Cardiac muscle cell (in vitro differentiated cells and primary cell): ENCODE data around the gene ITGA8. TPM values are rescaled to one million over a fixed set of nuclear protein-coding genes. Genes with fewer than 3 reads are reported as not detected.

Experiments used
- DNase-seq, 2 donors: peaks; one replicate each; pipeline versions ENCODE4 v3.0.0 to v3.0.0-alpha.2; 2010 to 2017; ENCODE audit warnings: low read depth in 1 of 2, low spot score in 1 of 2
- H3K27ac ChIP-seq: fragments of 200-600 bp; sonication (generic); 2 replicates; pipeline ENCODE4 v1.5.1; 2016
- H3K27me3 ChIP-seq: fragments of 200-600 bp; sonication (generic); 2 replicates; pipeline ENCODE4 v1.6.0; 2016; ENCODE audit warnings: control low read depth
- H3K36me3 ChIP-seq: fragments of 200-600 bp; sonication (generic); 2 replicates; pipeline ENCODE4 v1.5.1; 2016; ENCODE audit warnings: control low read depth
- H3K4me1 ChIP-seq: fragments of 200-600 bp; sonication (generic); 2 replicates; pipeline ENCODE4 v1.8.1; 2017; ENCODE audit warnings: low read depth, mild to moderate bottlenecking, mixed run types
- H3K4me3 ChIP-seq: fragments of 200-600 bp; sonication (generic); 2 replicates; pipeline ENCODE4 v1.5.1; 2016; ENCODE audit warnings: mild to moderate bottlenecking
- H3K9me3 ChIP-seq: fragments of 200-600 bp; sonication (generic); 2 replicates; pipeline ENCODE4 v1.5.1; 2017; ENCODE audit warnings: low read depth, mild to moderate bottlenecking, control low read depth
- polyA plus RNA-seq: library from polyadenylated mRNA; unstranded; fragments of >200 nt; fragmentation: Nextera tagmentation; extraction: Ambion mirVana; gene quantifications from 2 replicates; pipeline ENCODE4 v1.2.1, GENCODE V29; 2016
- total RNA-seq: library from RNA; depleted of rRNA; stranded (reverse); fragments of >200 nt; gene quantifications from 2 replicates; pipeline ENCODE4 v1.2.3, GENCODE V29; 2016
- TF ChIP-seq, protein P1 (sequence below): IDR thresholded peaks from 2 replicates; pipeline ENCODE4 v1.5.1; 2012; ENCODE audit warnings: low read depth, mild to moderate bottlenecking, low read length

Gene ITGA8
- total and polyA plus RNA-seq, 2 experiments from 2014 or later: 0.88 to 1.6 TPM

DNA sequence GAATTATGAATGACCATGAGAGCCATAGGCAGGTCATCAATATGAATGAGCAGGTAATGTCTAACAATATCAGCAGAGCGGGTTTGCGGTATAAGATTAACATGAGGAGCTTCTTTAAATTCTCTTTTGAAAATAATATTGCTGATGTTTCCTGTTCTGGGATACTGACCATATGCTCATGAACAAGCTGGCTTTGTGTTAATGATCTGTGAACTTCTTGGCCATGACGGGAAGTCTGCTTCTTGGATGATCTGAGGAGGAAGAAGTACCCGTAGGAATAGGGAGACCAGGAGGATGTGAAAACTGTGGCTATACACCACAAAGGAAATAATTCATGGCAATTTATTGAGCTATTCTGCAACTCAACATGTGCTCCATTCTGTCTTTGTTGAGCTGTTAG is 38.6 kb downstream of the ITGA8 start:
- H3K36me3 ChIP-seq: no peaks in the 10 kb centered on the region
- H3K27ac ChIP-seq: no peak overlapping the region
- no peaks in the 10 kb centered on the region for H3K9me3 ChIP-seq
- H3K4me3 ChIP-seq: no peak overlapping the region
- H3K27me3 ChIP-seq: no peaks in the 10 kb centered on the region
- DNase-seq: no peak
- TF ChIP-seq, protein P1, sequence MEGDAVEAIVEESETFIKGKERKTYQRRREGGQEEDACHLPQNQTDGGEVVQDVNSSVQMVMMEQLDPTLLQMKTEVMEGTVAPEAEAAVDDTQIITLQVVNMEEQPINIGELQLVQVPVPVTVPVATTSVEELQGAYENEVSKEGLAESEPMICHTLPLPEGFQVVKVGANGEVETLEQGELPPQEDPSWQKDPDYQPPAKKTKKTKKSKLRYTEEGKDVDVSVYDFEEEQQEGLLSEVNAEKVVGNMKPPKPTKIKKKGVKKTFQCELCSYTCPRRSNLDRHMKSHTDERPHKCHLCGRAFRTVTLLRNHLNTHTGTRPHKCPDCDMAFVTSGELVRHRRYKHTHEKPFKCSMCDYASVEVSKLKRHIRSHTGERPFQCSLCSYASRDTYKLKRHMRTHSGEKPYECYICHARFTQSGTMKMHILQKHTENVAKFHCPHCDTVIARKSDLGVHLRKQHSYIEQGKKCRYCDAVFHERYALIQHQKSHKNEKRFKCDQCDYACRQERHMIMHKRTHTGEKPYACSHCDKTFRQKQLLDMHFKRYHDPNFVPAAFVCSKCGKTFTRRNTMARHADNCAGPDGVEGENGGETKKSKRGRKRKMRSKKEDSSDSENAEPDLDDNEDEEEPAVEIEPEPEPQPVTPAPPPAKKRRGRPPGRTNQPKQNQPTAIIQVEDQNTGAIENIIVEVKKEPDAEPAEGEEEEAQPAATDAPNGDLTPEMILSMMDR: no peak
- no peaks in the 10 kb centered on the region for H3K4me1 ChIP-seq

- no peaks in the 10 kb centered on the region for H3K27me3 ChIP-seq
- TF ChIP-seq, protein P1: no peak
- no peaks in the 10 kb centered on the region for H3K9me3 ChIP-seq
- H3K27ac ChIP-seq: no peak overlapping the region
- H3K4me3 ChIP-seq: no peak overlapping the region
- no peak for DNase-seq
- no peaks in the 10 kb centered on the region for H3K36me3 ChIP-seq
- H3K4me1 ChIP-seq: no peaks in the 10 kb centered on the region
Measured at GRCh38 chr10:15678851-15679250, 40.9 kb downstream of the ITGA8 start.

DNA sequence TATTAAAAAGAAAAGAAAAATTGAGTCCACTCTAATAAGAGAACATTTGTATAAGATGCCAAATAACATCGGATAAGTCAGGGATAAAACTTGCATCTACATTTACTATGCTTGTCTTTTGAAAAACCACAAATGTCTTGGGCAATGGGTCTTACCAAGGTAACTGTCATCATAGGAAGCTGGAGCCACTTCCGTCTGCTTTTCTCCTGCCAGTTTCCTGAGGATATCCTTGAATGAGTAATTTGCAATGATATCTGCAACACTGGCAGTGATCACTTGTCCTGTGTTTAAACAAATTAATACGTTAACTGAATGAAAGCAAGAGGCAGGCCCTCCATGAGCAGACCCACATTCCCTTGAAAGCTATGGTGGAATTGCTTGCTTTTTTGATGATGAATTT is 47.3 kb downstream of the ITGA8 start:
- no peaks in the 10 kb centered on the region for H3K27me3 ChIP-seq
- H3K36me3 ChIP-seq: no peaks in the 10 kb centered on the region
- H3K9me3 ChIP-seq: no peaks in the 10 kb centered on the region
- H3K27ac ChIP-seq: no peak overlapping the region
- no peak overlapping the region for H3K4me3 ChIP-seq
- TF ChIP-seq, protein P1: no peak
- H3K4me1 ChIP-seq: no peaks in the 10 kb centered on the region
- DNase-seq: no peak

DNA sequence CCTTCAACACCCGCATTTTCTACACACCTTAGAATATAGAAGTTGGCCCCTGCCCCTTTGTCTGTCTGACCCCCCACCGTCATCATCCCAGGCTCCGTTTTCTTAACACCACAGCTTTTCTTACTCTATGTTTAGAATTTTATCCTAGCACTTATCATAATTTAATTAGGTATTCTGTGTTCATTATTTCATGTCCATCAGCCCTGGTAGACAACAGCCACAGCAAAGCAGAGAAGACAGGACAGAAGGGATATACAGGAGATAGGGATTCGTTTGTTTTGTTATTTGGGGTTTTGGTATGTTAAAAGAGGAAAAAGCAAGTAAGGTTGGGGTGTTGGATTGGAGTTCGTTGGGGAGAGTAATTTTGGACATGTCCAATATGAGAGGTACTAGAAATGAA is 48.8 kb downstream of the ITGA8 start:
- no peaks in the 10 kb centered on the region for H3K36me3 ChIP-seq
- no peaks in the 10 kb centered on the region for H3K4me1 ChIP-seq
- TF ChIP-seq, protein P1: no peak
- no peak for DNase-seq
- H3K9me3 ChIP-seq: no peaks in the 10 kb centered on the region
- H3K27me3 ChIP-seq: no peaks in the 10 kb centered on the region
- no peak overlapping the region for H3K4me3 ChIP-seq
- H3K27ac ChIP-seq: no peak overlapping the region

DNA sequence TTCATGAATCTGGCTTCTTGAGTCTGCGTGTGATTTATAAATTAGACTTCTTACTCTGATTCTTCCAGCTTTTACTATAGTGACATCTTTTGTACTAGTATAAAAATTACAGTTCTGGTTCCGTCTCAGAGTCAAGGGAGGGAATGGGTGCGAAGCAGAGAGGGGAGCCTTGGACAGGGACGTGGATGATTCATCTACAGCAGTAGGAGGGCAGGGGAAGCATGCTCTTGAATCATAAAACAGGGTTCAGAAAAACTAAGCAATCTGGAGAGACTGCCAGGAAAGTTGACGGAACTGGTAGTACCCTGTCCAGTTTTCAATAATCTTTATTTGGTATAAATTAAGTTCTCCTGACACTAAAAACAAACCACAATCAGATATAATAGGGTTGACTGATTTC is 58.1 kb downstream of the ITGA8 start:
- DNase-seq: no peak
- no peak overlapping the region for H3K4me3 ChIP-seq
- TF ChIP-seq, protein P1: no peak

DNA sequence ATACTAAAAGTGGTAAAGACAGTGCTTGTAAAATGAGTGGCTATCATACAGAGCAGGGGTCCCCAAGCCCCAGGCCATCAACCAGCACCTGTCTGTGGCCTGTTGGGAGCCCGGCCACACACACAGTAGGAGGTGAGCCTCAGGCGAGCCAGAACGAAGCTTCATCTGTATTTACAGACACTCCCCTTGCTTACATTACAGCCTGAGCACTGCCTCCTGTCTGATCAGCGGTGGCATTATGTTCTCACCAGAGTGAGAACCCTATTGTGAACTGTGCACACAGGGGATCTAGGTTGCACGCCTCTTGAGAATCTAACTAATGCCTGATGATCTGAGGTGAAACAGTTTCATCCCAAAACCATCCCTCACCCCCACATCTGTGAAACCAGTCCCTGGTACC is 58.7 kb downstream of the ITGA8 start:
- Histone ChIP-seq H3K27ac (no peak overlapping the region), H3K4me3 (no peak overlapping the region), H3K9me3 (no peaks in the 10 kb centered on the region), H3K27me3 (no peaks in the 10 kb centered on the region), H3K4me1 (no peaks in the 10 kb centered on the region), H3K36me3 (no peaks in the 10 kb centered on the region)
- TF ChIP-seq, protein P1: no peak
- DNase-seq: no peak

More for the DNA sequence above, 58.1 kb downstream of the ITGA8 start:
- Histone ChIP-seq H3K4me1 (no peaks in the 10 kb centered on the region), H3K27me3 (no peaks in the 10 kb centered on the region), H3K27ac (no peak overlapping the region), H3K9me3 (no peaks in the 10 kb centered on the region), H3K36me3 (no peaks in the 10 kb centered on the region)
